Stimulated activated CD8-positive, alpha-beta memory T cell treated with anti-CD3 and anti-CD28 coated beads, Interleukin-4, amount 100 ng/mL, for 1 hour (primary cell): ENCODE results near the gene HLA-DQB1.
"Not testable (repeated sequence)": the region's sequence is repeated elsewhere in the genome, so short reads cannot be mapped to it uniquely, and the experiment has no call there.

ENCODE experiments used
- DNase-seq, 2 donors: peaks; one replicate each; pipeline ENCODE4 v3.0.0-alpha.2; 2020; ENCODE audit warnings: low read depth in 2 of 2, low spot score in 1 of 2

The HLA-DQB1 gene

DNA sequence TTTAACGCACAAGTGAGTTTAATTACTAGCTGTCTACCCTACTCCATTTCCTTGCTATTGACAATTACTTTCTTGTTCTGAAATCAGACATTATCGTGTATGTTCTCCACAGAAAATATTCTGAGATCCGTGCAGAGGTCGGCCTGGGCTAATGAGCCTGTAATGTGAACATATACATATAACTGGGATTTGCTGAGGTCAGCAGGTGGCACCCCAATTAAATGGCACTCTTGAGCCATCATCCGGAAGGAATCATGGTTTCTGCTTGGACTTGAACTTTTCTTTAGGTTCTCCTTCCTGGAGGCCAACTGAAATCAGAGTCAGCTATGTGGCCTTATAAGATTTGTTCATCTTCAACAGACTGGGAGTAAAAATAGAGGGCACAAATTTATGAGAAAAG, 3.6 kb downstream of the HLA-DQB1 start:
- no peak for DNase-seq

DNA sequence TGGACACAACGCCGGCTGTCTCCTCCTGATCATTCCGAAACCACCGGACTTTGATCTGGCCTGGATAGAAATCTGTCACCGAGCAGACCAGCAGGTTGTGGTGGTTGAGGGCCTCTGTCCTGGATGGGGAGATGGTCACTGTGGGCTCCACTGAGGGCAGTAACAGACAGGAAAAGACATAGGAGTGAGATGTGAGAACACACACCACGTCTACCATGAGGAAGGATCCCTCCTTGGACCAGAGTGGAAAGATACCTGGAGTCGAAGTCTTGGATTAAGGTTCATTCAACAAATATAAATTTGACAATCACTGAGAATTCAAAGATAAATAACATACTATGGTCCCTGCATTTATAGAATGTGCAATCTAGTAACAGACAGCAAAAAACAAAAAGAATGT, 4.4 kb downstream of the HLA-DQB1 start:
- DNase-seq: no peak

DNA sequence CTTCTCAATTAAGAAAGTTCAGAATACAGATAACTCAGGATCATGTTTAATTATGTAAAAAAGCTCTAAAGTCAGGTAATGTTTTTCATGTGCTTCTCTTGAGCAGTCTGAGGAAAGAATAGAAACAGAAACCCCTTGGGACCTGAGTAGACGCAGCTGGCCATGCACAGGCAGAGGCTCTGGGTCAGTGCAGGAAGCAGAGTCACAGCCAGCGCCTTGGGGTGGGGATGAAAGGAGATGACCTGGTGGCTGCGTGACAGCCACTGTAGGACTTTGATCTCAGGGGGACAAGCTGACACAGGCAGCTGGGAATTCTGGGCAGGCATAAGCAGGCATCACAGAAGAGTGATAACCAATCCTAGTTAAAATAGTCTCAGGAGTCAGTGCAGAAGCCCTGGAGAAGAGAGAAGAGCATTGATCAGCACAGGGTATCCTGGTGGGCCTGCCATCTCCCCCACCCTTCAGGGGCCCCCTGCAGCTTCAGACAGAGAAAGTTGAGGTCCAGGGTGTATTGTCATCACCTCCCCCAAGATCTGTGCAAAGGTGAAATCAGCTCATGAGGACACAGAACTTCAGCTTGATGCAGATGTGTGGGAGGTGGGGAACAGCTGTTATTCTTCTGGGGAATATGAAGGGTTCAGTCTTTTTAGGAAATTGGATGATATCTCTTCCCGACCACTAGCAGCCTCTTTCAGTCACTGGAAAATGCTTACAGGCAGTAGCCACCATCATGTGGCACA, 6.4 kb downstream of the HLA-DQB1 start:
- no peak for DNase-seq

DNA sequence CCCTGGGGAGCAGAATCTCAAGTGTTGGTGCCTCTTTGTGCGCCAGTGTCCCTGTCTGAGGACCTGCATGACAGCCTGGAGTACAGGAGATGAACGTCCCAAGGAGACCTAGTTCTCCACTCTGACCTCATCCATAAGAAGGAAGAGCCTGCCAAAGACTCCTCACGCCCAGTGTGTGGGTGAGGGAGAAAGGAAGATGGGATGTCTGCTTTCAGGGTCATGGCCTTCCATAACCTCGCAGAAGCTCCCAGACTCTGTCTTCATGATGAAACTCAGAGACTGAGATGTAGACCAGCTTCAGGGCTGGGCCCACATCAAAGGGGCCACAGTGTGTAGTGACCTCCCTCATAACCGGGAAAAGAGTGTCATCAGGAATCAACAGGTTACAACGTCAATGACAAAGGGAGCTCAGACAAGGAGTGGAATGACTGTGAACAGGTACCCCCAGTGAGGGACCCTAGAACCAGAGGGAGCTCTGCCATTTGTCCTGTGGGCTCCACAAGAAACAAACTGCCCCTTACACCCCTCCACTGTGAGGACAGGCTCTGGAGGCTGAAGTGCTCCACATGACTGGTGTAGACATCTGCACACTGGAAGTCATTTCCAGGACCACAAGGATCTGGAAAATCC, 8.1 kb downstream of the HLA-DQB1 start:
- DNase-seq: no peak

DNA sequence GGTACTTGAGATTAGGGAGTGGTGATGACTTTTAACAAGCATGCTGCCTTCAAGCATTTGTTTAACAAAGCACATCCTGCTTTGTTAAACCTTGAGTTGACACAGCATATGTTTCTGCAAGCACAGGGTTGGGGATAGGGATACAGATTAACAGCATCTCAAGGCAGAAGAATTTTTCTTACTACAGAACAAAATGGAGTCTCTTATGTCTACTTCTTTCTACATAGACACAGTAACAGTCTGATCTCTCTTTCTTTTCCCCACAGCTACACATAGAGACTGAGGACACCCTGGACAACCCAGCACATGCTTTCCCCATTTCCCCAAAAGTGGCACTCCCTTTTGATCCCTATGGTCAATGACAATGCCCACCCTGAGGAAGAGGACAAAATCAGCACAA, 8.6 kb downstream of the HLA-DQB1 start:
- not testable (repeated sequence) for DNase-seq

DNA sequence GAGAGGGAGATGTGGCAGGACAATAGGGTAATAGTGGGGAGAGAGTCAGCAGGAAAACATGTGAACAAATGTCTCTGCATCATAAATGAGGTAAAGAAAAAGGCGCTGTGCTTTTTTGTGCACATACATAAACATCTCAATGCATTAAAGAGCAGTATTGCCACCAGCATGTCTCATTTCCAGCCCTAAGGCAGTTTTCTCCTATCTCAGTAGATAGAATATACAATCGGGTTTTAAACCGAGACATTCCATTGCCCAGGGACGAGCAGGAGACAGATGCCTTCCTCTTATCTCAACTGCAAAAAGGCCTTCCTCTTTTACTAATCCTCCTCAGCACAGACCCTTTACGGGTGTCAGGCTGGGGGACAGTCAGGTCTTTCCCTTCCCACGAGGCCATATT, 9.1 kb downstream of the HLA-DQB1 start:
- DNase-seq: not testable (repeated sequence)

DNA sequence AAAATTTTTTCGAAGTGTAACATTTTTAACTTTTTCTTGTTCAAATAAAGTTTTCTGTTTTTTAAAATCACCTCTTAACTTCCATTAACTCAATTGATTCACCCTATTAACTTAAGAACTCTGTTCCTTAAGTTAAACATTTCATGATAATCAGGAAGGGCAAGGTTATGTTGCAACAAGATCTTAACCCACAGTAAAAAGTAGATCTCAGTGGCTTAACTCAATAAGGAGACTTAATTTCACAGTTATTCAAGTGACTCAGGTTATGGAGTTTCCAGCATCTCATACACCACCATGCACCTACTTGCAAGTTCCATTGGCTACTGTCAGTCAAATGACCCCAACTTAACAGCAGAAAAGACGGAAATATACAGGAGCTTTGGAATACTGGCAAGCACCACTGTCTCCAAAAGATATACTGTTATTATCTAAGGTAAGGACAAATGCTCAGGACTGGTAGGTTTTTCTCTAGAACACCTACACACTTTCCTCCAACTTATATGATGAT, 11.2 kb downstream of the HLA-DQB1 start:
- DNase-seq: no peak

DNA sequence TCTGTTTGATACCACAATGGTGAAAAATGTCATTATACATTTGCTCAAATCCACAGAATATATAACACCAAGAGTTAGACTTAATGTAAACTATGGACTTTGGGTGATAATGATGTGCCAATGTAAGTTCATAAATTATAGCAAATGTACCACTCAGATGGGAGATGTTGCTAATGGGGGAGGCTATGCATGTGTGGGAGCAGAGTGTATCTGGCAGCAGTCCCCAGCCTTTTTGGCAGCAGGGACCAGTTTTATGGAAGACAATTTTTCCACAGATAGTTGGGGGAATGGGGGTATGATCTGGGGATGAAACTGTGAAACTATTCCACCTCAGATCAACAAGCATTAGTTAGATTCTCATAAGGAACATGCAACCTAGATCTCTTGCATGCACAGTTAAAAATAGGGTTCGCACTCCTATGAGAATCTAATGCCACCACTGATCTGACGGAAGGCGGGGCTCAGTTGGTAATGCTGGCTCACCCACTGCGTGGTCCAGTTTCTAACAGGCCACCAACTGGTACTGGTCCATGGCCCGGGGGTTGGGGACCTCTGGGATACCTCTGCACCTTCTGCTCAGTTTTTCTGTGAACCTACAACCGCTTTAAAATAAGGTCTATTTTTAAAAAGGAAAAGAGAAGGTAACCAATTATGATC, 21.3 kb downstream of the HLA-DQB1 start:
- DNase-seq: no peak

DNA sequence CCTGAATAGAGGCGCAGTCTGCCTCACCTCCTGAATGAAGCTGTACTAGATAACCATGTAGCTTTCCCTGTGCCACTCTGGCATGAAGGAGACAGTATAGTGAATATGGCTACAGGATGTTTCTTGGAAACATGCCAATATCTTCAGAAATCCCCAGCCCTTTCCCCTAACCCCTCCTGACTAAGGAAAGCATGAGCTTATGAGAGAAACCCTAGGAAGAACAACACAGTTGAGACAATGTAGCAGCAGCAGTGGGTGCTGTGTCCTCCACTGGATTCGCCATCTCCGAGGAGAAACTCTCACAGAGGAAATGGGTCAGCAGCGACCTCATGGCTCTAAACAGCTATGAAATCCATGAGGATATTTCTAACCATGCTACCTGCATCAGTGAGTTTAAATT, 22.6 kb downstream of the HLA-DQB1 start:
- DNase-seq: no peak

DNA sequence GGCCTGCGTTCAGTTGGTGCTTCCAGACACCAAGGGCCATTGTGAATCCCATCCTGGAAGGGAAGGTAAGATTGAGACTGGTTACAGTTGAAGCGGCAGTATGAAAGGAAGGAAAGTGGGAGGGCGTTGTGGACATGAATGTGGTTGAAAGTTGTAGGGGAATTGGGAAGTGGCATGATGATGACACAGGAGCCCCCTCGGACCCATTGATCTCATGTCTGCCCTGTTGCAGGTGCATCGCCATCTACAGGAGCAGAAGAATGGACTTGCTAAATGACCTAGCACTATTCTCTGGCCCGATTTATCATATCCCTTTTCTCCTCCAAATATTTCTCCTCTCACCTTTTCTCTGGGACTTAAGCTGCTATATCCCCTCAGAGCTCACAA, 23.7 kb downstream of the HLA-DQB1 start:
- no peak for DNase-seq

DNA sequence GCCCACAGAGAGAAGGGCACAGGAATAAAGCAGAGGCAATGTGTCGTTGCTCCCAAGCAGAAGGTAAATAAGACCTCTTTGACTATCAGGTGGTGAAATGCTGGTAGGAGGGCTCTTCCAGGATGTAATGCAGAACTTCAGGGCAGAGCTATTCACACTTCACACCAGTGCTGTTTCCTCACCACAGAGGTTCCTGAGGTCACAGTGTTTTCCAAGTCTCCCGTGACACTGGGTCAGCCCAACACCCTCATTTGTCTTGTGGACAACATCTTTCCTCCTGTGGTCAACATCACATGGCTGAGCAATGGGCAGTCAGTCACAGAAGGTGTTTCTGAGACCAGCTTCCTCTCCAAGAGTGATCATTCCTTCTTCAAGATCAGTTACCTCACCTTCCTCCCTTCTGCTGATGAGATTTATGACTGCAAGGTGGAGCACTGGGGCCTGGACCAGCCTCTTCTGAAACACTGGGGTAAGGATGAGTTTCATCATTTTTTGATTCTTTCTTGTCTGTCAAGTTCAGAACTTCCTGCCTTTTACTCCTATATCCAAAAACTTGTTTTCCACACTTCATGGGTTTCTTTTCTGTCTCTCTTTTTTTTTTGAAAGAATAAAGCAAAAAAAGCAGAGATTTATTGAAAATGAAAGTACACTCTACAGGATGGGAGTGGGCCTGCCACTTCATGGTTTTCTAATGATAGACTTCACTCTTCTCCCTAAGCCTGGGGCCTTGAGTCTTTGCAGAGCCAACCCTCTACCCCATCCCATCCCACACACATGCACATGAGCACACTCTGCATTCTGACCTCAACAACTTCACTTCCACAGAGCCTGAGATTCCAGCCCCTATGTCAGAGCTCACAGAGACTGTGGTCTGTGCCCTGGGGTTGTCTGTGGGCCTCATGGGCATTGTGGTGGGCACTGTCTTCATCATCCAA, 24.4 kb downstream of the HLA-DQB1 start:
- not testable (repeated sequence) for DNase-seq

DNA sequence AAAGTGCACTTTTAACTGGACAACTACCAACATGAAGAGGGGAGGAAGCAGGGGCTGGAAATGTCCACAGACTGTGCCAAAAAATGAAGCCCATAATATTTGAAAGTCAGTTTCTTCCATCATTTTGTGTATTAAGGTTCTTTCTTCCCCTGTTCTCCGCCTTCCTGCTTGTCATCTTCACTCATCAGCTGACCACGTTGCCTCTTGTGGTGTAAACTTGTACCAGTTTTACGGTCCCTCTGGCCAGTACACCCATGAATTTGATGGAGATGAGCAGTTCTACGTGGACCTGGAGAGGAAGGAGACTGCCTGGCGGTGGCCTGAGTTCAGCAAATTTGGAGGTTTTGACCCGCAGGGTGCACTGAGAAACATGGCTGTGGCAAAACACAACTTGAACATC, 25.3 kb downstream of the HLA-DQB1 start:
- no peak for DNase-seq

DNA sequence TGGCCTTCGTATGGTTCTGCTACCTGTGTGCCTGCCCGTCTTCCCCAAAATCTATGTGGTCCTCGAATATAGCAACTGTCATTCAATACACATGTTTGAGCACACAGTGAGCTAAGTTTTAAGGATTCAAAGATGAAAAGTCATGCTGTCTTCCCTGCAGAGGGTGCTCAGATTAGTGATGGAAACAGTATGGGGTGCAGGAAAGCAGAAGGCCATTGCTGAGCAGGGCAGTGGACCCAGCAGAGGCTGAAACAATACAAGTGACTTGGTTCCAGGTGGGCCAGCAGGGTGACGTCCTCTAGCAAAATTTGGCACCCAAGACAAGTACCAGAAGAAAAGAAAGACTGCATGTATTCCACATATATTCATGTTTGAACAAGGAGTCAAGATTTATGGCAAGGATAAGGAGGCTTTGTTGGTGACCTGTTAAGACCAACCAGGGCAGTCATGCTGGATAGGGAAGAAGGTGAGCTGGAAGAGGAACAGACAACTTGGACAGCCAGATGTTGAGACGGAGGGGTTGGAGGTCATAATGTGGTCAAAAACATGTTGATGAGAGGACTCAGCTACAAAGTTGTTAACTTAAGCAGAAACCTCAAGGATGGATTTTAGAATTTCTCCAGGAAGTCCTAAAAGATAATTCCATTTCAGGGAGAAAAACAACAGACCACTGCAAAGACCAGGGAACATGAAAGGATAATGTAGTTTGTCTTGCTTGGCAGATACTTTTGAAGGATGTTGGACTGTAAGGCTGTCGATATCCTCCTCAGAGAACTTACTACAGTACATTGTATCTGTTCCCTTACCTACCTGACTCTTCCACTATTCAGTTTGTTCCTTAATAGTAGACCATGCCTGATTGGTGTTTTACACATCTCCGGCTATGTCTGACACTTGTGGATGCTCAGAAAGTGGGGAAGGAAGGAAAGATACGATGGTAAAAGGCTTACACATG, 26.7 kb downstream of the HLA-DQB1 start:
- DNase-seq: no peak

DNA sequence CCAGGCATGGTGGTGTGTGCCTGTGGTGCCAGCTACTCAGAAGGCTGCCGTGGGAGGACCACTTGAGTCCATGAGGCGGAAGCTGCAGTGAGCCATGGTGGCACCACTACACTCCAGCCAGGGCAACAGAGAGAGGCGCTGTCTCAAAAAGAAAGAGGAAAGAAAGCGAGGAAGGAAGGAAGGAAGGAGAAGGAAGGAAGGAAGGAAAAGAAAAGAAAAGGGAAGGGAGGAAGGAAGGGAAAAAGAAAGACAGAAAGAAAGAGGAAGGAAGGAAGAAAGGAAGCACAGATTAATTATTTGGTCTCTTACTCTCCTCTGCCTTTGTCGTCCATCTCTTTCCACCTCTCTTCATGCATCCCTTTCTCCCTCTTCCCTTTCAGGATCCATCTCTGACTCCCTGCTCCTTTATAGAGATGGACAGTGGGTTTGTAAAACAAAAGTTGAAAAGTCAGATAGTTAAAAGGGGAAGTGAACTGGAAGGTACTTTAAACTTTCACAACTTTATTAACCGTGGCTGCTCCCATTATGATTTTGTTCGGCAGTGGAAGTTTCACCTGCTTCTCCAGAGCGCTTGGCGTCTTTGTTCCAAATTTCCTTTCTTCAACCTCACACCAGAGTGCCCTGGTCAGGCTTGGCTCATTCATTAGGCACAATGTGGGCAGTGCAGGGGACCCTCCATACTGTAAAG, 27.8 kb downstream of the HLA-DQB1 start:
- no peak for DNase-seq

DNA sequence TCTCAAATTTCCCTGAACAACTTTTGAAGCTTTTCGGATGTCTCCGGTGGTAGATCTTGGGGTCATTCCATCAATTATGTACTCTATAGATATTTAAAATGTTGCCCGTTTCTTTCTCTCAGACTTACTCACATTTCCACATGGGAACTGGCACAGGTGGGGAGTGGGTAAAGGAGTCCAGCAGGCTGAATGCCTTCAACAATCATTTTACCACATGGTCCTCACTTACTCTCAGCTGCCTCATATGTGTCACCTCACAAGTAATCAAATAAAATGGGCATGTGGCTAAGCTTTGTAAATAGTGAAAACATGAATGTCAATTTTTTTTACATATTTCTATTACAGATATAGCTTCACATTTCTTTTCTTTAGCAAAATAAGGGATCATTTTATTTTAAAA, 28.6 kb downstream of the HLA-DQB1 start:
- no peak for DNase-seq

DNA sequence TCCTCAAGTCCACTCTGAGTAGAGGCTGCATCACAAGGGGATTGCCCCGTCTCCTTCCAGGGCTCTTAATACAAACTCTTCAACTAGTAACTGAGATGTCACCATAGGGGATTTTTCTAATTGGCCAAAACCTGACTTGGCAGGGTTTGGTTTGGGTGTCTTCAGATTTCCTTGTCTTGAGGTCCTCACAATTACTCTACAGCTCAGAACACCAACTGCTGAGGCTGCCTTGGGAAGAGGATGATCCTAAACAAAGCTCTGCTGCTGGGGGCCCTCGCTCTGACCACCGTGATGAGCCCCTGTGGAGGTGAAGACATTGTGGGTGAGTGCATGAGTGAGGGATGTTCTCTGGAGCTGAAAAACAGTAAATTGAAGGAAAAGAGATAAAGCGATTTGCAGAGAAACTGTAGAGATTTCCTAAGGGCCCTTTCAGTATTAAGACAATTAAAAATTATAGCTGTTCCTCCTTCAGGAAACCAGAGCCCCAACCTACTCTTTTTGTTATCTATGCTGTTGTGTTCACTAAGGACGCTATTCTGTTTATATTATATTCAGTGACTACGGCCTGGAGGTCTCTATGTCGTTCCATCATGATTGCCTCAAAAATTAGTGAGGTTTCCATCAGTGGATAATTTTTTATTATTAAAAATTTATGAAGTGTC, 29.1 kb downstream of the HLA-DQB1 start, which contains the start of gene HLA-DQA1:
HLA-DQA1 (plus strand) TSS at position 188 of the 662 bp plus-strand sequence; CDS start at position 241, 53 bp downstream.
- no peak for DNase-seq

DNA sequence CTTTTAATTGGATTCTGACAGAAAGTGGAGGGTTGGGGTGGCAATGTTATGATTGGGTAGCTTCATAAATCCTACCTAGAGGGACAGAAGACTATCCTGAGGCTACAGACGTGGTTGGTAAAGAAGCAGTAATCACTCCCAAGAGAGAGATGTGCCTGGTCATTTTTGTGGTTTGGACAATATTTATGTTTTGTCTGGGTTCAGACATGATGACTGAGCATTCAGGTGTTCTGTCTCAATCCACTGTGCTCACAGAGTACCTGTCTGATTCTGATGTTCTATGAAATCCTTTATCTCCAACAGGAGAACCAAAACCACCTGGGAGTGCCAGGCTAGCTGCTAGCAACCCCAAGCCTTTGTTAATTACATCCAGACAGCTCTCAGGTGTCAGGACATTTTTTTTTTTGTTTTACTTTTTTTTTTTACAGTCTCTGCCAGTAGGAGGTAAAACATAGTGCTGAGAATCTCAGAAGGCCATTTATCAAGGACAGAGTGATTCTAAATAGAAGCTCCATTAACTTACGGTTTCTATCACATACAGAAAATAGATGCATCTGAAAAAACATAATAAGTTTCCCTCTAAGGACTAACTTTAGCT, 30.8 kb downstream of the HLA-DQB1 start:
- no peak for DNase-seq

DNA sequence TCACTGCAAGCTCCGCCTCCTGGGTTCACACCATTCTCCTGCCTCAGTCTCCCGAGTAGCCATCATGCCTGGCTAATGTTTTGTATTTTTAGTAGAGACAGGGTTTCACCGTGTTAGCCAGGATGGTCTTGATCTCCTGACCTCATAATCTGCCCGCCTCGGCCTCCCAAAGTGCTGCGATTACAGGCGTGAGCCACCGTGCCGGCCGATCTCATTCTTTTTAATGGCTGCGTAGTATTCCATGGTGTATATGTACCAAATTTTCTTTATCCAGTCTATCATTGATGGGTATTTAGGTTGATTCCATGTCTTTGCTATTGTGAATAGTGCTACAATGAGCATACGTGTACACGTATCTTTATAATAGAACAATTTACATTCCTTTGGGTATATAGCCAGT, 36.7 kb downstream of the HLA-DQB1 start:
- DNase-seq: not testable (repeated sequence)
